ENCODE data around the gene ITGB1BP1.

- TF ChIP-seq CTCF (IDR thresholded peaks at IDR 0.05), result no peak
- no peak for TF ChIP-seq POLR2A (IDR thresholded peaks at IDR 0.05)
Measured at GRCh38 chr2:9465170-9465569, 41.8 kb upstream of the ITGB1BP1 start.
